Activated gamma-delta T cell treated with Interleukin-2 at 50 U/mL for 16 hours (primary cell): ENCODE measurements around the gene ENTPD8.

Experiments
- DNase-seq: peaks from one replicate; pipeline ENCODE4 v3.0.0-alpha.2; 2020

ENTPD8 gene, protein sequence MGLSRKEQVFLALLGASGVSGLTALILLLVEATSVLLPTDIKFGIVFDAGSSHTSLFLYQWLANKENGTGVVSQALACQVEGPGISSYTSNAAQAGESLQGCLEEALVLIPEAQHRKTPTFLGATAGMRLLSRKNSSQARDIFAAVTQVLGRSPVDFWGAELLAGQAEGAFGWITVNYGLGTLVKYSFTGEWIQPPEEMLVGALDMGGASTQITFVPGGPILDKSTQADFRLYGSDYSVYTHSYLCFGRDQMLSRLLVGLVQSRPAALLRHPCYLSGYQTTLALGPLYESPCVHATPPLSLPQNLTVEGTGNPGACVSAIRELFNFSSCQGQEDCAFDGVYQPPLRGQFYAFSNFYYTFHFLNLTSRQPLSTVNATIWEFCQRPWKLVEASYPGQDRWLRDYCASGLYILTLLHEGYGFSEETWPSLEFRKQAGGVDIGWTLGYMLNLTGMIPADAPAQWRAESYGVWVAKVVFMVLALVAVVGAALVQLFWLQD

GRCh38 chr9:137441289-137441934 is at the start of gene ENTPD8:
ENTPD8 (minus strand) TSS chr9:137441357; CDS start chr9:137438285, 3,072 bp downstream.
- no peak for DNase-seq

DNA sequence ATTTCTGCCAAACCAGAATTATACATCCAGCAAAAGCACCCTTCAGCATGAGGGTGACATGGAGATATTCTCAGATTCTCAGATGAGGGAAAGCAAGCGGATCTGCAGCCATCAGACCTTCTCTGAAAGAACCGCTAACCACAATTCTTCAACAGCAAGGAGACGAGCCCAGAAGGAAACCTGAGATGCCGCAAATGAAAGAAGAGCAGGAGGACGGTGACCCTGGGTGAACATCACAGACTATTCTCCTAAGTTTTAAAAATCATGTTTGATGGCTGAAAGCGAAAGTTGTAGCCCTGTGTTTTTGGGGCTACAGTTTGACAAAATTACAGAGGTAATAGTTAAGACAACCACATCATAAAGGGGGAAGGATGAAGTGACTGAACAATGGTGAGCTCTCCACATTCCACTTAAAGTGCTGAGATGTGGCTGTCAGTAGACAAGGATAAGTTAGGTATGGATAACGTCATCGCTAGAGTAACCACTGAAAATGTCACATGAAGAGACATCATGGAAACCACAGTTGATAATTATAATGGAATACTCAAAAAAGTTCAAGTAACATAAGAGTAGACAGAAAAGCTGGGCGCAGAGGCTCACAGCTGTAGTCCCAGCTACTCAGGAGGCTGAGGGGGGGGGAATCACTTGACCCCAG is 49.5 kb upstream of the ENTPD8 start:
- no peak for DNase-seq

DNA sequence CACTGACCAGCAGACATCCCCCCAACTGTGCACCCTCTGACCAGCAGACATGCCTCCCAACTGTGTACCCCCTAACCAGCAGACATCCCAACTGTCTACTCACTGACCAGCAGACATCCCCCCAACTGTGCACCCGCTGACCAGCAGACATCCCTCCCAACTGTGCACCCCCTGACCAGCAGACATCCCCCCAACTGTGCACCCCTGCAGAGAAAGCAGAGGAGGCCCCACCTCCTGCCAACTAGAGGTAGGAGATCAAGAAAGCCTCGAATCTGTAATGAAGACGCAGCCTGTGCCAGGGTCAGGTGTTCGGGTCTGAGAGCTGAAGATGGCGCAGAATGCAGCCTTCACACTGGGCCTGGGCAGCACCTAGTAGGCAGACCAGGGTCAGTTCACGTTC is 47.7 kb upstream of the ENTPD8 start:
- DNase-seq = no peak

- no peak for DNase-seq
Observed at GRCh38 chr9:137488327-137488653, 47.1 kb upstream of the ENTPD8 start.

DNA sequence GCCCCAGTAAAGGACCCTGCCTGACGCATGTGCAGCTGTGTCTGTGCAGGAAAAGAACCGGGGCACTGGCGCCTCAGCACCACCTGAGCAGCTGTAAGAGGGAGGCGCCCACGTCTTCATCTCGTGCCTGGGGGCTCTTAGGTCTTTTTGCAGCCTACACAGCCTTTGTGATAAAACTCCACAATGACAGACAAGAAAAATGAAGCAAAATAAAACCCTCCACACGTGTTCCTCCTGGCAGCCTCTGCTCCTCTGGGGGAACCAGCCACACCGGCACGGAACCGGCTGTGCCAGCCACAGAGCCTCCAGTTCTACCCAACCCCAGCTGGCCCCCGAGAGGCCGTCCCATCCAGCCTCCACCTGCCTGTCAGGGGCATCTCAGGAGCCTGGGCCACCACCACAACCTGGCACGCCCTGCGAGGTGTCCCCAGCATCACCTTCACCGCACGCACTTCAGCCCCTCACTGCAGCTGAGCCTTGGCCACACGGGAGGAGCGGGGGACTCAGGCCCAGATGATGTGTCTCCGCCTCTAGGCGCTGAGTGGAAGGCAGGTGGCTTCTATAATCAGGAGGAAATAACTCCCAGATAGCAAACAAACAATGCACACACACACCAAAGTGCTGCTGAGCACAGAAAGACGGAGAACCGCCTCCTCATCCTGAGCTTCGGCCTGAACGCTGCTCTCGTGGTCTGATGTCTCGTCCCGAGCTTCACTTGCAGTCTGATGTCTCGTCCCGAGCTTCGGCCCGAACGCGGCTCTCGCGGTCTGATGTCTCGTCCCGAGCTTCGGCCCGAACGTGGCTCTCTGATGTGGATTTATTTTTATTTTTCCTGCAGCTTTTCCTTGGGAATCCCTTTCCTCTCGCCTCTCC is 46.5 kb upstream of the ENTPD8 start:
- no peak for DNase-seq

GRCh38 chr9:137486545-137487453 is 45.6 kb upstream of the ENTPD8 start:
- DNase-seq = no peak

DNA sequence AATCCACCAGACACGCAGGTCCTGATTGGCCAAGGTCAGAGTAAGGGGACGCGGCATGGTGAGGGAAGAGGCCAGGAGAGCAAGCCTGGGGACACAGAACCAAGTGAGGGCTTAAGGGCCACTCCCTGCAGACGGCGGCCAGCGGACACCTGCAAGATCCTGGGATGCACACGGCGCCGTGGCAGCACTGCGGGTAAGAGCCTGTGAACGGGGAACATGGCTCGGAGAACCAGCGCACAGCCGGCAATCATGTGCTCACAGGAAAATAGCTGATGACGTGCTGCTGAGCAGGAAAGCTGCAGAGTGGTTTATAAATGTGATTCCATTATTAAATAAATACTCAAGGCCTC is 45.0 kb upstream of the ENTPD8 start:
- no peak for DNase-seq

GRCh38 chr9:137485343-137486140 is 44.4 kb upstream of the ENTPD8 start:
- DNase-seq = no peak

- no peak for DNase-seq
Observed at GRCh38 chr9:137484551-137485315, 43.6 kb upstream of the ENTPD8 start.

DNA sequence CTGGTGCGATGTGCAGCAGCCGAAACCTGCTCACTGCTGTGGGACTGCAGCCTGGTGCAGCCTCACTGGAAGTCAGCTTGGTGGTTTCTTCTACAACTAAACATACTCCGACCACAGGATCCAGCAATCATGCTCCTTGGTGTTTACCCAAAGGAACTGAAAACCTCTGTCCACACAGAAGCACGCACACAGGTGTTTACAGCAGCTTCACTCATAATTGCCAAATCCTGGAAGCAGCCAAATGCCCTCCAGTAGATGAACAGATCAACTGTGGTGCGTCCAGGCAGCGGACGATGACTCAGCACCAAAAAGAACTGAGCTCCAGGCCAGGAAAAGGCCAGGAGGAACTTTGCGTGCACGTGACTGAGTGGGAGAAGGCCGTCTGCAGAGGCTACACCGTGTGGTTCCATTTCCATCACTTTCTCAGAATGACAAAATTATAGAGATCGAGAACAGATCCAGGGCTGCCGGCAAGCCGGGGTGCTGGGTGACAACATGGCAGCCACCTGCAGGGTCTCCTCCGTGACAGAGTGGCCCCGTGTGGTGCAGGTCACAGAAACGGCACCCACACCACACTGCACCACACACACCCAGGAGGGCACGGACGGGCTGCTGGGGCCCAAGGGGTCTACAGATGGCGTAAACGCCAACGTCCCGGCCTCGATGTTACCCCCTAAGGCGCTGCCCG is 41.1 kb upstream of the ENTPD8 start:
- DNase-seq = no peak

DNA sequence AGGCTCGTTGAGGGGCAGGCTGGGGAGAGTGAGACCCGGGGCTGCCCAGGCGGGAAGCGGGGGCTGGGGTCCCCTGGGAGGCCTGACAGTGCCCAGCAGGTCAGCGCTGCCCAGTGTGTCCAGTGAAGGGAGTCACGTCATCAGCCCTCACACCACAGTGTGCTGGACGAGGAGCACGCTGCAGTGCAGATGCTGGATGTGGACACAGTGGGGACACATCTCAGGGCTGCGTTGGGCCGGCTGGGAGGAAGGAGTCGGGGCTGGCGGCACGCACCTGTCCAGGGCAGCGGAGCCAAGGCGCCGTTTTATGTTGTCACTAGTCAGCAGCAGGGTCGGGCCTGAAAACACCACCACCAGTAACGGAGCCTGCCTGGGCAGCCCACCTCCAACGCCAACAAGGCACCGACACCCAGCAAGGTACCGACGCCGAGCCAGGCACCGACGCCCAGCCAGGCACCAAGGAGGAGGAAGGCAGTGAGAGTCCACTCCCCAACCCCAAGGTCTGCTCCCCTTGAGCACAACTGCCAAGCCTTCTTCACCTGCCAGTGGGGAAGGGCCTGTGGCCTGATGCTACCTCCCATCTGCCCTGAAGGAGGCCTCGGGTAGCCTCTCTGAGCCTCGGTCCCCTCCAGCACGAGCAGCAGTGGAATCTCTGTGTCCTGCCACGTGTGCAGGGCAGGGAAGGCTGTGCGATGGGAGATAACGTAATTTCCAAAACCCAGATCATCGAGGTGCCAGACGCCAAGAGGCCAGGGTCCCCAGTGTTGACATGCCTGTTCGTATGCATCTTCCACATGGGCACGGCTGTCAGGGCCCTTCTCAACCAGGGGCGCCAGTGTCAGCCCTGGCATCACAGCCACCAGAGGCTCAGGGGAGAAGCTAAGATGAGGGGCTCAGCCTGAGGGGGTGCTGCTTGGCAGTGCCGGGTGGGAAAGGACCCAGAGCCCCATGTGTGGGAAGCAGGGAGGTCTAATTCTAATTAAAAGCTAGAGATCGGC is 39.8 kb upstream of the ENTPD8 start:
- no peak for DNase-seq

DNA sequence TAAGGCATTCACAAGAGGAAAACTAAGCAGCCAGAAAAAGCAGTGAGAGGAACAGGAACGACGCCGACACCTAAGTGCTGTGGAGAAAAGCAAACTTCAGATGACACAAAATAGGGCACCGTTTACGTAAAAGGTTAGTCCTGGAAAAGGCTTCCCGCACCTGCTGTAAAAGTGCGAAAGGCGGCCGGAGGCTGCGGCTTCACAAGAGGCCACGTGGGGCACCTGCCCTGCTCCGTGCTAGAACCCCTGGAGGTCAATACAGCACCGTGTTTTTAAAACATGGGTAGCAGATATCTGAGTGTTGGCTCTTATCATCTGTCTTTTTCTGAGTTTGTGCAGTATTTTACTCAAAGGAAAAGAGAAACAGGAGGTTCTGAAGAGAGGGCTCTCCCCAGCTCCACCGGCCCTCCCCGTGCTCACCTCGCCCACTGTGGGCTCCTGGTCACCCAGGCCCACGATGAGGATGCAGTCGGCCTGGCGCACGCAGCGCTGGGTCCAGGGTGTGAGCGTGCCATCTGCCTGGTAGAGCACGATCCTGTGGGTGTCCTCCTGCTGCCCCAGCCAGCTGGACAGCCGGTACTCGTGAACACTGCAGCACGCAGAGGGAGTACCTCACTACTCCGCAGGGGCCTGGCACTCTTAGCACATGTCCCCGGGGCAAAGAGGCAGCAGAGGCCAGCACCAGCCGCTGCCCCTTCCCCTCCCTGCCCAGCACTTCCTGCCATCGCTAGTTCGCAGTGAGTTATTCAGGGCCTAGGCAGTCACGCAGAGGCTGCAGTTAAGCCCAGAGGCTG is 38.9 kb upstream of the ENTPD8 start:
- DNase-seq = no peak

GRCh38 chr9:137478962-137479861 is 38.1 kb upstream of the ENTPD8 start:
- no peak for DNase-seq

- DNase-seq = no peak
Observed at GRCh38 chr9:137478613-137478961, 37.4 kb upstream of the ENTPD8 start.

DNA sequence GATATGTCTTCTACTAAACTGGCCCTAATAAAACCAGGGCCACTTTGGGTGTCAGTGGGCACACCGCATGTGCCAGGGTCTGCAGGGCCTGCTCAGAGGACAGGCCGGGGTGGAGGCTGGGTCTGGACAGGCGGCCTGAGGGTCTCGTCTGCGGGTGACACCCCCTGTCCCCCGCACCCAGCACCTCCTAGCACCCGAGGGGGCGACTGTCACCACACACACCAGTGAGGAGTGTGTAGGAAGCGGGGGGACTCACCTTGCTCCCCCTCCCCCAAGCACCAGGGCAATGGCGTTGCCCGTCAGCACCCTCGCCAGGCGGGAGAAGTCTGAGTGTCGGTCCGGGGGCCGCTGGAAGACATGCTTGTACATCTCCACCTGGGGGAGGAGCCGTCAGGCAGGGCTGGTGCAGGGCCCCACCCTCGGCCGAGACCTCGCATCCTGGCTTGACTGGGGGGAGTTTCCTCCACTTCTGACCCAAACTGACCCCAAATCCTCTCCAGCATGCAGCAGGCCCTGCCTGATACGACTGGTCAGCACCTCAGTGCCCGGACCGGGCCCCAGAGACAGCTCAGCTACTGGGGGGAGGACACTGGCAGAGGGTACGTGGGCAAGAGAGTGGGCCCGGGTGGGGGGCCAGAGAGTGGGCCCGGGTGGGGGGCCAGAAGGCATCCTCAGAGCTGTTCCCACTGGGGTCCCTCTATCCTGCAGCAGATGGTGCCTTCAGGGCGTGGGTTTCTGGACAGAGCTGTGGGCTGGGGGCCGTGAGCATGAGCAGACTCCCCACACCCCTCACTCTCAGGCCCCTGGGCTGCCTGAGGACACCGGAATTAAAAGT is 36.8 kb upstream of the ENTPD8 start:
- no peak for DNase-seq

- no peak for DNase-seq
Observed at GRCh38 chr9:137476856-137477255, 35.7 kb upstream of the ENTPD8 start.
